Measurements from ENCODE around the gene MCOLN1.

MCOLN1 gene

DNA sequence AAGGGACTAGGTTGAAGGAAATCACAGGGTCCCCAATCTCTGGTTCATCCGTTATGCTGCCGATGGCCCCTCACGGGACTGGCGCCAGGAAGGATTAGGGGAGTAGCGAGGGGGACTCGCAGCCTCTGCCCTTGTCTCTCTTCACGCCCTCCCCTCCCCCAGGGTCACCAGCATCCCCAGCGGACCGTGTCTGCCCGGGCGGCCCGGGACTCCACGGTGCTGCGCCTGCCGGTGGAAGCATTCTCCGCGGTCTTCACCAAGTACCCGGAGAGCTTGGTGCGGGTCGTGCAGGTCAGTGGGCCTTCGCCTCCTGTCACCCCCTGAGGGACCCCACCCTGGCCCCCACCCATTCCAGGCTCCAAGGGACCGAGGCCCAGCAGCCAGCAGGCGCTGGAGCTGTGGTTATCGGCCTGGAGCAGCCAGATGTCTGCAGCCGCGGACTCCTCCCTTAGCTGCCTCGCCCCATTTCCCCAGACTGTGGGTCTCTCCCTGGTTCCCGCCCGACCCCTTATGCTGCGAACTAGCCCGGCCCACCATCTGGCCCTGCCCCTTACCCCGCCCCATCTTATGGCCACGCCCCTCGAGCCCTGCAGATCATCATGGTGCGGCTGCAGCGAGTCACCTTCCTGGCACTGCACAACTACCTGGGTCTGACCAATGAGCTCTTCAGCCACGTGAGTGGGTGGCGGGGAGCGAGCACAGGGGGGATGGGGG, 18.5 kb downstream of the MCOLN1 start:
- peak; percentile 46 for FAIRE-seq
- DNase-seq (ENCODE audit: insufficient read length, low spot score): no peak

DNA sequence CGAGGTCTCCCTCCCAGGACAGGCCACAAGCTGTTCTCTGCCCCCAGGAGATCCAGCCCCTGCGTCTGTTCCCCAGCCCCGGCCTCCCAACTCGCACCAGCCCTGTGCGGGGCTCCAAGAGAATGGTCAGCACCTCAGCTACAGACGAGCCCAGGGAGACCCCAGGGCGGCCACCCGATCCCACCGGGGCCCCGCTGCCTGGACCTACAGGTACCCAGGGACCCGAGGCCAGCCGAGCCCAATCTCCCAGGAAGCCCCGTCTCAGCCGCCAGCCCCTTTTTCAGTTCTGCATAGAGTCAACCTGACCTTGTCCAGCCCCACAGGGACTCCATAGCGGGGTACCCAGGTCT, 19.0 kb downstream of the MCOLN1 start:
- DNase-seq (ENCODE audit: insufficient read length, low spot score) (no peak), FAIRE-seq (no peak)

GRCh38 chr19:7541828-7542443, 19.5 kb downstream of the MCOLN1 start:
- FAIRE-seq: no peak
- no peak for DNase-seq (ENCODE audit: insufficient read length, low spot score)

DNA sequence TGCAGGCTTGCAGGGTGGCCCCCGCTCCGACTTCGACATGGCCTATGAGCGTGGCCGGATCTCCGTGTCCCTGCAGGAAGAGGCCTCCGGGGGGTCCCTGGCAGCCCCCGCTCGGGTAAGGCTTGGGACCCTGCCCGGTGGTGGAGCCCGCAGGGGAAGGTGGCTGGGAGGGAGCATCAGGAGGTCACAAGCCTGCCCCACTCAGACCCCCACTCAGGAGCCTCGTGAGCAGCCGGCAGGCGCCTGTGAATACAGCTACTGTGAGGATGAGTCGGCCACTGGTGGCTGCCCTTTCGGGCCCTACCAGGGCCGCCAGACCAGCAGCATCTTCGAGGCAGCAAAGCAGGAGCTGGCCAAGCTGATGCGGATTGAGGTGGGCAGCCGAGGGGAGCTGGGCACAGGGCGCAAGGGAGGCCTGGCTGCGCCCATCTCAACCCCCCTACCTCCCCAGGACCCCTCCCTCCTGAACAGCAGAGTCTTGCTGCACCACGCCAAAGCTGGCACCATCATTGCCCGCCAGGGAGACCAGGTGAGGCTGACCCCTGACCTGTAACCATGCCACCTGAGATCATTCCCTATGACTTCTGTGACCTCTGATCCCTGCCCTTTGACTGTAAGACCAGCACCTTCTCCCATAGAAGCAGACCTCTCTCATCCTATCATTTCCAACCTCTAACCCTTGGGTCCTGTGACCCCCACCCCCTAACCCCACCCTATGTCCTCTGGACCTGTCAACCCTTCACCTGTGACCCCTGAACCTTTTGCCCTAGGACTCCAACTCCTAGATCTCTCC, 20.3 kb downstream of the MCOLN1 start:
- peak; percentile 20 for FAIRE-seq
- no peak for DNase-seq (ENCODE audit: insufficient read length, low spot score)

GRCh38 chr19:7544626-7545025, 22.2 kb downstream of the MCOLN1 start:
- FAIRE-seq: no peak
- no peak for DNase-seq (ENCODE audit: insufficient read length, low spot score)

DNA sequence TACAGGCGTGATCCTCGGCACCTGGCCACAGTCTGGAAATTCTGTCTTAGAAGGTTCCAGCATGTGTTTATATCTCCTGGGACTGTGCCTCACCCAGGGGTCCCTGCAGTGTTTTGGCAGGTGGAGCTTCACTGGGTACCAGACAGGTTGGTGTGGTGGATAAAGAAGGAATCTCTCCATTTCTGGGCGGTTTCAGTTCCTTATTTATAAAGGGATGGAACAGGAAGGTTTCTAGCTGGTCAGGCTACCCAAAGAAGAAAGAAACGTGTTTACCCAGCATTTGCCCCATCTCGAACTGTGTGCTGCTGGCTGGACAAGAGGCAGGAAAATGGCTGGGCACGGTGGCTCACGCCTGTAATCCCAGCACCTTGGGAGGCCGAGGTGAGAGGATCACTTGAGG, 22.9 kb downstream of the MCOLN1 start:
- no peak for DNase-seq (ENCODE audit: insufficient read length, low spot score)
- no peak for FAIRE-seq

GRCh38 chr19:7545904-7546303, 23.5 kb downstream of the MCOLN1 start:
- DNase-seq (ENCODE audit: insufficient read length, low spot score): no peak

DNA sequence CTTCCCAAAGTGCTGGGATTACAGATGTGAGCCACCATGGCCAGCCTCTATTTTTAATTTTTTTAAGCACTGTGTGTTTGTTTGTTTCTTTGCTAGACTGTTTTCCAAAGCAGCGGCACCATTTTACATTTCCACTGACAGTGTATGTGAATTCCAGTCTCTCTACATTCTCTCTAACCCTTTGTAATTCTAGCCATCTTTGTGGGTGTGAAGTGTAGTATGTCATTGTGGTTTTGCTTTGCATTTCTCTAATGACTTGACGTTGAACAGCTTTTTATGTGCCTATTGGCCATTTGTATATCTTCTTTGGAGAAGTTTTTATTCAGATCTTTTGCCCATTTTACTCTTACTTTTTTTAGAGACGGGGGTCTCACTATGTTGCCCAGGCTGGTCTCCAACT, 24.7 kb downstream of the MCOLN1 start:
- DNase-seq (ENCODE audit: insufficient read length, low spot score): no peak
- no peak for FAIRE-seq

More at GRCh38 chr19:7545904-7546303, 23.5 kb downstream of the MCOLN1 start:
- no peak for FAIRE-seq

DNA sequence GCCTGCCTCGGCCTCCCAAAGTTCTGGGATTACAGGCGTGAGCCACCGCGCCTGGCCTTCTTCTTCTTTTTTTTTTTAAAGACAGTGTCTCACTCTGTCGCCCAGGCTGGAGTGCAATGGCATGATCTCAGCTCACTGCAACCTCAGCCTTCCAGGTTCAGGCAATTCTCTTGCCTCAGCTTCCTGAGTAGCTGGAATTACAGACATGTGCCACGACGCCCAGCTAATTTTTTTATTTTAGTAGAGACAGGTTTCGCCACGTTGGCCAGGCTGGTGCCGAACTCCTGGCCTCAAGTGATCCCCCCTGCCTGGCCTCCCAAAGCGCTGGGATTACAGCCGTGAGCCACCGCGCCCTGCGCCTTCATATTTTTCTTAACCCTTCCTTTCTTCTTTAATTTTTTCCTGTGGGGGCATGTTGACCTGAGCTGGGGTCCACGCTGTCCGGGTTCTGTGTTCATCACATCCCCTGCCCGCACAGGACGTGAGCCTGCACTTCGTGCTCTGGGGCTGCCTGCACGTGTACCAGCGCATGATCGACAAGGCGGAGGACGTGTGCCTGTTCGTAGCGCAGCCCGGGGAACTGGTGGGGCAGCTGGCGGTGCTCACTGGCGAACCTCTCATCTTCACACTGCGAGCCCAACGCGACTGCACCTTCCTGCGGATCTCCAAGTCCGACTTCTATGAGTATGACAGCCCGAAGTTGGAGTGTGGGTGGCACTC, 27.2 kb downstream of the MCOLN1 start:
- FAIRE-seq: no peak
- no peak for DNase-seq (ENCODE audit: insufficient read length, low spot score)

DNA sequence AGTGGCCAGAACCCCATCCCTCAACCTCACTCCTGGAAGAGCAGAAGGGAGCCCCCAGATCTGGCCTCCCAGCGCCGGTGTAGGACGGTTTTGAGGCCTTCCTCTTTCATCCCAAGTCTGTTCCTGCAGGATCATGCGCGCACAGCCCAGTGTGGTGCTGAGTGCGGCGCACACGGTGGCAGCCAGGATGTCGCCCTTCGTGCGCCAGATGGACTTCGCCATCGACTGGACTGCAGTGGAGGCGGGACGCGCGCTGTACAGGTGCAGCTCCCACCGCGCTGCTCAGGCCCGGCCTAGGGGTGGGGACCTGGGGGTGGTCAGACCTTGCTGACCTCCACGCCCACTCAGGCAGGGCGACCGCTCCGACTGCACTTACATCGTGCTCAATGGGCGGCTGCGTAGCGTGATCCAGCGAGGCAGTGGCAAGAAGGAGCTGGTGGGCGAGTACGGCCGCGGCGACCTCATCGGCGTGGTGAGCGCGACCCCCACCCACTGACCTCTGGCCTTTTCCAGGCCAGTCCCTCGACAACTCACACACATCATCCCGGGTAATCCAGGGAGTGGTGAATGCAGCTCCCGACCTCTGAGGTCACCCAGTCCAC, 27.8 kb downstream of the MCOLN1 start:
- DNase-seq (ENCODE audit: insufficient read length, low spot score) (no peak), FAIRE-seq (no peak)

DNA sequence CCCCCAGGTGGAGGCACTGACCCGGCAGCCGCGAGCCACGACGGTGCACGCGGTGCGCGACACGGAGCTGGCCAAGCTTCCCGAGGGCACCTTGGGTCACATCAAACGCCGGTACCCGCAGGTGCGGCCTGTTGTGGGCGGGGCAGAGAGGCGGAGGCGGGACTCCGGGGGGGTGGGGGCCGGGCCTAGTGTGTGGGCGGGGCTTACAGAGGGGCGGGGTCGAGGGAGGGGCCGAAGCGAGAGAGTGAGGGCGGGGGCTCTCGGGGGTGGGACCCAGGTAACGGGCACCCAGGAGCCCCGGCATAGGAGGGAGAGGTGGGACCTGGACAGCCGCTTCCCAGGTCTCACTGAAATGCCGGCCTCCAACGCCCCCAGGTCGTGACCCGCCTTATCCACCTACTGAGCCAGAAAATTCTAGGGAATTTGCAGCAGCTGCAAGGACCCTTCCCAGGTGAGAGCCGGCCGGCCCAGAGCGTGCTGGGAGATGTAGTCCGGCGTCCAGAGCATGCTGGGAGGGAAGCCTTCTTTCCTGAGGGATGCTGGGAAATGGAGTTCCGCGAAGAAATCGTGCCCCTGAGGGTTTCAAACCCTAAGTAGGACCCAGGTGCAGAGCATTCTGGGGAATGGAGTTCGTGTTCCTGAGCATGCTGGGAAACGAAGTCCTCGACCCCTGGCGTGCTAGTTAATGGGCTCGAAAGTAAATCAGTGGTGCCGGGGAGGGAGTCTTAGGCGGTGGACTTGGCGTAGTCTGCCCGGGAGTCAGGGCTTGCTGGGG, 28.8 kb downstream of the MCOLN1 start:
- DNase-seq (ENCODE audit: insufficient read length, low spot score): peak; percentile 46
- no peak for FAIRE-seq

DNA sequence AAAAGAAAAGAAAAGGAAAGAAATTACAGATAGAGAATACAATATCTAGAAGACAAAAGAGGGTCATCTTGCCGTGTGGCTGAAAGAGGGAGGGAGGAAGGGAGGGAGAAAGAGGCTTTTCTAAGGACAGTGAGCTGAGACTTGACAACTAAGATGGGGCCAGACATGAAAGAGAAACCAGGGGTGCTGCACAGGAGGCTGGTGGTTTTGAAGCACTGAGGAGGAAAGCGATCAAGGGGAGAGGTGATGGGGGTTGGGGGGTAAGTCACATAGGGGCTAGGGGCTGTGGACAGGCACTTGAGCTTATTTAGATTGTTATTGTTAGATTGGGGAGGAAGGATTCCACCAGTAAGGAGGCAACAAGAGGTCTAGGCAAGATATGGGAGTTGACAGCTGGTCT, 30.4 kb downstream of the MCOLN1 start:
- no peak for FAIRE-seq

GRCh38 chr19:7554565-7554964, 32.1 kb downstream of the MCOLN1 start:
- DNase-seq (ENCODE audit: insufficient read length, low spot score) (no peak), FAIRE-seq (no peak)

More for the DNA sequence above, 30.4 kb downstream of the MCOLN1 start:
- DNase-seq (ENCODE audit: insufficient read length, low spot score): no peak

- DNase-seq (ENCODE audit: insufficient read length, low spot score) (no peak), FAIRE-seq (no peak)
Observed at GRCh38 chr19:7554990-7555864, 32.8 kb downstream of the MCOLN1 start.

DNA sequence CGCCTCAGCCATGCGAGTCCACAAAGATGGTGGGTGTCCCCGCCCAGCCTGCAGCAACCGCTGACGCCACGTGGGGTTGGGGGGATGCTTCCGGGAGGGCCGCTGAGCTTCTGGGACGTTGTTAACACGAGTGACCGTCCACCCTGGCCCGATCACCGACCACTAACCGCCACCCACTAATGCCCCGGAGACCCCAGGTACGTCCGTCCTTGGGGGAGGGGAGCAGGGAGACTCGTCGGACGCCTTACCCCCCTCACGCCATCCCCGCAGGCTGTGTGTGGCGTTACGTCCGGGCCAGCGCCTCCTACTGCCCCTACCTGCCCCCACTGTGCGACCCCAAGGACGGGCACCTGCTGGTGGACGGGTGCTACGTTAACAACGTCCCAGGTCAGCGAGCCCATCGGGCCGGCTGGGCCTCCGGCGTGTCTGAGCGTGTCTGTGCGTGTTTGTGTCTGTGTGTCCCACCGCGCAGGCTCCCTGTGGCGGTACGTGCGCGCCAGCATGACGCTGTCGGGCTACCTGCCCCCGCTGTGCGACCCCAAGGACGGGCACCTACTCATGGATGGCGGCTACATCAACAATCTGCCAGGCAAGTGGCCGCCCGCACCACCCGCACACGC, 34.4 kb downstream of the MCOLN1 start:
- FAIRE-seq (no peak), DNase-seq (ENCODE audit: insufficient read length, low spot score) (no peak)

DNA sequence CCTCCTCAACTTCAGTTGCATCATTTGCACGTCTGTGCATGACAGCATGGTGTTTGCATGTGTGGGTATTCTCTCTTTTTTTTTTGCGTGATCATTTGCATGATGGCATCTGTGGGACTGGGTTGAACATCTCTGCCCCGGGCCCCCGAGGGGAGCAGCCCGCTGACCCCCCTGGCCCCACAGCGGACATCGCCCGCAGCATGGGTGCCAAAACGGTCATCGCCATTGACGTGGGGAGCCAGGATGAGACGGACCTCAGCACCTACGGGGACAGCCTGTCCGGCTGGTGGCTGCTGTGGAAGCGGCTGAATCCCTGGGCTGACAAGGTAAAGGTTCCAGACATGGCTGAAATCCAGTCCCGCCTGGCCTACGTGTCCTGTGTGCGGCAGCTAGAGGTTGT, 36.2 kb downstream of the MCOLN1 start:
- FAIRE-seq: no peak

GRCh38 chr19:7559102-7559501, 36.7 kb downstream of the MCOLN1 start:
- DNase-seq (ENCODE audit: insufficient read length, low spot score) (no peak), FAIRE-seq (no peak)

More for the DNA sequence above, 36.2 kb downstream of the MCOLN1 start:
- no peak for DNase-seq (ENCODE audit: insufficient read length, low spot score)

DNA sequence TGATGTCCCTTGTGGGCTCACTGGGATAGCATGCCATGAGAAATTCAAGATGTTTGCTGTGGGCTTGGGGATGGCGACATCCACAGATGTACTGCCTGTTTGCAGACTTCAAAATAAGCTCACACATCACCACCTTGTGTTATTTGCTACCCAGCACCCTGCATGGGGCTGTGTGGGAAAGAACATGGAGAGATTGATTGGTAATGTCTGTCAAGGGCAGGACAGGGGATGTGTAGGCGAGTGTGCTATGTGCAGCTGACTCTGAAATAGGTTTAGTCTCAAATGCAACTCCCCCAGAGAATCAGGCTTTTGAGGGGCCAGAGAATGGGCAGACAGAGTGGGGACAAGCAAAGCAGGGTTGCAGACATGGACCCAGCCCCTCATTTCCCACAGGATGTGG, 37.8 kb downstream of the MCOLN1 start:
- FAIRE-seq: no peak

GRCh38 chr19:7561325-7561724, 38.9 kb downstream of the MCOLN1 start:
- FAIRE-seq (no peak), DNase-seq (ENCODE audit: insufficient read length, low spot score) (no peak)

More for the DNA sequence above, 37.8 kb downstream of the MCOLN1 start:
- no peak for DNase-seq (ENCODE audit: insufficient read length, low spot score)
